ENCODE results near the gene LRRC43. TPM values are rescaled to one million over a fixed set of nuclear protein-coding genes. Genes with fewer than 3 reads are reported as not detected.

LRRC43 gene, protein sequence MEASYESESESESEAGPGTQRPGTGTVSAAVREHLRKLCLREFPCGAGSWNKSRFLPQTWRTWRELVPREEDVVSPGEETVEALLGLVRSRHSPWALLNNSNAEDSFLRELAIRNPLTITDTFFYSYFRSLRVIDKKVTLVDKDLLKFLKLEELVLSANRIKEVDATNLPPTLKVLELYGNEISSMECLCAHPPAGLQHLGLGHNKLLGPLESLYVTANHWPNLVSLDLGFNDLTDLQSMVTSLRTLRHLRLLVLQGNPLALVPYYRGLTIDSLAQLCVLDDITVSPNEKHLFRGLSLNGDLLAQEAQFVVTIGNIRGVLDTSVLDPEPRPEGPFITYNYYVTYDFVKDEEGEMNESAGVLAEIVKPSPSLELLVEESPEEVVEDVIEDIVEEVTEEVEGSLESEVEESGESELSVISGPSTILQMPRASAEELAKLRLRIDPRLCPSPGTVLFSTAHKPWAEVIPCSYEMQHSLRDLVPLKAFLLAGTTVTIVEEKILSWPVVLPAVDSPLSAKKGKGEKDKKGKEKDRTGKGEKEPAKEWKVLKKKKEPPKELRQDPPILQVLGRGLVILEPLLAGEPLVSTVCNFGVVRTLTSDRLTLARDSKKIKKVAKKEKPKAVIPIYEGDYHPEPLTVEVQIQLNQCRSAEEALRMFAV
- total RNA-seq: 0.86 TPM

GRCh38 chr12:122182887-122183587, at the start of gene LRRC43:
Gene LRRC43 (plus strand): TSS chr12:122183123. CDS start chr12:122183145, 22 bp downstream.
- DNase-seq (ENCODE audit: low spot score): no peak

DNA sequence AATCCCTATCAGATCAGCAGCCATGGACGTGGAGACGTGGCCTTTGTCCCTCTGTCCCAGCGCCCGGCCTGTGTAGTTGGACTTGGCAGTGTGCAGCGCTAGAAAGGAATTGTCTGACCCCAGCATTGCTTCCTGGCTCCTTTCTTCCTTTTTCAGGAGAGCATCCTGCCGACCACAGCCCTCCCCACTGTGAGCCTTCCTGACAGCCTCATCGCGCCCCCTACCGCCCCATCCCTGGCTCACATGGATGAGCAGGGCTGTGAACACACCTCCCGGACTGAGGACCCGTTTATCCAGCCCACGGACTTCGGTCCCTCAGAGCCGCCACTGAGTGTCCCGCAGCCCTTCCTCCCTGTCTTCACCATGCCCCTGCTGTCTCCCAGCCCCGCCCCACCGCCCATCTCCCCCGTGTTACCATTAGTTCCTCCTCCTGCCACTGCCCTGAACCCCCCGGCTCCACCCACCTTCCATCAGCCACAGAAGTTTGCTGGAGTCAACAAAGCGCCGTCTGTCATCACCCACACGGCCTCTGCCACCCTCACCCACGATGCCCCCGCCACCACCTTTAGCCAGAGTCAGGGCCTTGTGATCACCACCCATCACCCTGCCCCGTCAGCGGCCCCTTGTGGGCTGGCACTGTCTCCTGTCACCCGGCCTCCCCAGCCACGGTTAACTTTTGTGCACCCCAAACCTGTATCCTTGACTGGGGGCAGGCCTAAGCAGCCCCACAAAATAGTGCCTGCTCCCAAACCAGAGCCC, 49.6 kb upstream of the LRRC43 start:
- DNase-seq (ENCODE audit: low spot score): no peak

GRCh38 chr12:122135437-122136031, 47.4 kb upstream of the LRRC43 start:
- DNase-seq (ENCODE audit: low spot score): no peak

DNA sequence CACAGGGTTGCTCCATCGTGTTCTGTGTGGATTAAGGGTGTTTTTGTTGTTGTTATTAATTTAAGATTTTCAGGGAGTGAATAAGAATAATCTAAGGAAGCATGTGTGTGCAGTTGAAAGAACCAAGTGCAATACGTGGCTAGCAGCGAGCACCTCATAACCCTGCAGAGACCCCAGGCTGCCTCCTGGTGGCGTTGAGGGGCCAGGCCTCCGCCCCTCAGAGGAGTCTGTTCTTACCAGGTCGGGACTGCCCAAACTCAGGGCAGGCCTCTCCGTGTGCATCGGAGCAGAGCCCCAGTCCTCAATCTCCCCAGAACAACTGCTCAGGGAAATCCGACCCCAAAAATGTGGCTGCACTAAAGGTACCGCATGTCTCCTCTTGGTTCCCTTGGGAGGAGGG, 45.7 kb upstream of the LRRC43 start:
- DNase-seq (ENCODE audit: low spot score): no peak

DNA sequence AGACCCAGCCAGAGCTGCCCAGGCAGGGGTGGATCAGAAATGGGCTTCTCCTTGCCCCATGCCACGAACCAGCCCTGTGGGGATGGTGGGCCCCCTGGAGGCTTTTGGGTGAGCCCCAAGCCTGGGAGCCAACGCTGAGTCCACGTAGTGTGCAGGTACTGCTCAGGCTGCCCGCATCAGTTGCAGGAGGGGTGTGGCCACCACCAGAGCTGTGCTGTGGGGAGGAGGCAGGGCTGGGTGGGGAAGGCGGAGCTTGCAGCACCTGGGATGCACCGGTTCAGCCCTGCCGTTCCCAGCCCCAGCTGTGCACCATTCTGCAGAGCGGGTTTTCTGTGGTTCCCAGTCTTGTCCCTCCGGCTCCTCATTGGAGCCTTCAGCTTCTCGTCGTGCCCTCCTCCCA, 45.2 kb upstream of the LRRC43 start:
- DNase-seq (ENCODE audit: low spot score): no peak

GRCh38 chr12:122138181-122138580, 44.7 kb upstream of the LRRC43 start:
- DNase-seq (ENCODE audit: low spot score): no peak

DNA sequence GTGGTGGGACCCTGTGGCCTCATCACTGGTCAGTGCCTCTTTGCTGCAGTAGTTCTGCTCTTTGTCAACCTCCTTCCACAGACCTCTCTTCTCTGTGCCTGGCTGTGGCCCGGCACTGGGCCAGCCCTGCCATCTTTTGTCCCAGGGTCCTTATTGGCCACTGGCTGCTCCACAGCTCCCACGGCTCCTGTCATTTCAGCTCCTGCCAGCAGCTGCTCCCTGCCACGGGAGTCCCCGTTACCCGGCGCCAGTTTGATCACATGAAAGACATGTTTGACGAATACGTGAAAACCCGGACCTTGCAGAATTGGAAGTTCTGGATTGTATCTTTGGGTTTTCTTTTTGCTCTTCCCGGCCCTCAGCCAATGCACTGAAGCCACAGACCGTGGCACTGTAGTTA, 44.3 kb upstream of the LRRC43 start:
- DNase-seq (ENCODE audit: low spot score): no peak

DNA sequence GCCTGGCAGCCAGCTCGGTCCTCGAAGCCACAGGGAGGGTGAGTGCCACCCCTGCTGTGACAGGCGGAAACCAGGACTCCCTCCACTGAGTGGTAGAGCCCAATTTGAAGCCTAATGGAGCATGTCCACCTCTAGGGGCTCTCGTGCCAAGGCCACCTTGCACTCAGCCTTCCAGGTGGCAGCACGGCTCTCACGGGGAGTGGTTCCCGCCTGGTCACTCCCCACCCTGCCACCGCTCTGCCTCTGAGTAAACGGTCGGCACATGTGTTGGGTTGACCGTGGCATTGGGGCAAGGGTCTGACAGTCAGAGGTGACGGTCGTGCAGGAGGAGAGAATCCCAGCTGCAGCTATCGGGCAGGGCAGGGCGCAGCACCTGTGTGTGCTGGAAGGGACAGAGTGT, 43.7 kb upstream of the LRRC43 start:
- DNase-seq (ENCODE audit: low spot score): no peak

DNA sequence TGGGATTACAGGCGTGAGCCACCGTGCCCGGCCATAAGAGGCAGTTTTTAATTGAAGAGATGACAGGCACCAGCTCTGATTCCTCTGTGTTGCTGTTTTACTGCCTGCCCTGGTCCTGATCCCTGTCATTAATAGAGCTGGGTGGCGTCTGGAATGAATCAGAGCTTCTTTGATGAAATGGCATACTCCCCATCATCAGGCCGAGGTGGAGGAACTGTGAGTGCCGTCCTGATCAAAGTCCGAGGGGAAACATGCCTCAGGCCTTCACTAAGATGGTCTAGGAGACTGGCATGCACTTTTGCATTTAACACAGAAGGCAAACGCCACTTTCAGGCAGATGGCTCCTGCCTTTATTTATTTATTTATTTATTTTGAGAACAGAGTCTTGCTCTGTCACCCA, 43.0 kb upstream of the LRRC43 start:
- no peak for DNase-seq (ENCODE audit: low spot score)

DNA sequence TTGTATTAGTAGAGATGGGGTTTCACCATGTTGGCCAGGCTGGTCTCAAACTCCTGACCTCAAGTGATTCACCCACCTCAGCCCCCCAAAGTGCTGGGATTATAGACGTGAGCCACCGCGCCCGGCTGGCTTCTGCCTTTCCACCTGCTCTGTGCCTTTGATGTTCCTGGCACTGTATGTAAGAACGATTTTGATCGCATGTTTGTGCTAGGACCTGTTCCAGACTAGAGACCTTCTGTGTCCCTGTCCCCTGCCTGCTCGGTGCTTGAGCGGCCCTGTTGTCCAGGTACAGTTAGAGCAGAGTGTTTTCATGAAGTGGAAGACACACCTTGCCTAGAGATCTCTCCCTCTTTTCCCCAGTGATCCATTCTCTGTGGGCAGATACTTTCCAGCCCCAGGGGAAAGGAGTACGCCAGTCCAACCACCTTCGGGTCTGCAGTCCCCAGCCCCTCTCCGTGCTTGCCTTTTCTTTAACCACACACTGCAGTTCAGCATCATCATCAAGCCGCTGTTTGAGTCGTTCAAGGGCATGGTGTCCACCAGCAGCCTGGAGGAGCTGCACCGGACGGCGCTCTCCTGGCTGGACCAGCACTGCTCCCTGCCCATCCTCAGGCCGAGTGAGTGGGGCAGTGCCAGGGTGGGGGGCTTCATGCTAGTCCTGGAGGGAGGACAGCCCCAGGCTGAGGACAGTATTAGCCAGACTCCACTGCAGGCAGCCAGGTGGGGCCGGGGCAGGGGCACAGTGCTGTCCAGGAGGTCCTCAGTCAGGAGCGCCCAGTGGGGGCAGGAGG, 42.3 kb upstream of the LRRC43 start:
- DNase-seq (ENCODE audit: low spot score): no peak

DNA sequence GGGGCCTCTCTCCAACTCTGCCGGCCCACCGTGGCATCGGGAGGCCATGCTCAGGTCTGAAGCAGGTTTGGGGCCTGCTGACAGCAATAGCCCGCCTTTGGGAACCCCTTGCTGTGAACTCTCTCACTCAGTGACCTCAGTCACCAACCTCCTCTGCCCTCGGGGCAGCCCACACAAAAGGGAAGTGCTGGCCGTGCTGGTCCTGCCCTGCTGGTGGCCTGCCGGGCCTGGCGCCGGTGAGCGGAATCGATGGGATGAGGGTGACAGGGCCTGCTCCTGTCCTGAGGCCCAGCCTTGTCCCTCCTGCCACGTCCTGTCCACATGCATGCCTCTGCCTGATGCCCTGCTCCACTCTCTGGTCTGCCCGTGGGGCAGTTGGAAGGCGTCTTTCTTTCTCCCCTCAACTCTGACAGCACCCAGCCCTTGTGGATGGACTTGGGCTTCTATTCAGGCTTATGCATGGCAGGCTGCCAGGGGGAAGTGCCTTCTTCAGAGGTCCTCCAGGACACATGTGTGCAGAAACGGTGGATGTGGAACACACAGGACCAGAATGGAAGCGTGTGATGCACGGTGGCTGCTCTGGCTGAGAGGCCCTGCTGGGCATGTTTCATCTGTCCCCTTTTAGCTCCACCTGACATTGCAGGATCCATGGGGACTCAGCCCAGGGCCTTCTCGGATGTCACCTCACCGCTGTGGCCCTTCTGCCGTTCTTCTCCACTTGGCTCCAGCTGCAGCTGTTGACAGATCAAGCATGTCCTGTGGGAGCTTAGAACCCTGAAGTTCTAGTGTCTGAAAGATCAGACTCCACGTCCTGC, 40.8 kb upstream of the LRRC43 start:
- DNase-seq (ENCODE audit: low spot score): no peak

DNA sequence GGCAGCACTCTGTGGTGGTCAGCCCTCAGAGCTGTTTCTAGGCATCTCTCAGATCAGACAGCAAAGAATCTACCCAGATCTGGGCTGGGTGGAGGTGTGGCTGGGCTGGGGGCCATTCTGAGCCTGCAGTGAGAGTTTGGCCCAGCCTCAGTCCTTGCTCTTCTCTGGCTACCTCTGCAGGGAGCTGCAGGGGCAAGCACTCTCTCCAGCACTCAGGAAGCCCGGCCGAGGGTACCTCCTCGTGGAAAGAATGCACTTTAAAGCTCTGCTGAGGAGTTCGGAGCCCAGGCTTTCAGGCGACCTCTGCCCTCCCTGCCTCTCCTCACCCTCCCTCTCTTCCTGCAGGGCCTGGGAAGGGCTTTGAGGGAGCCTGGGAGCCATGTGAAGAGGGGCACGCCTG, 40.1 kb upstream of the LRRC43 start:
- no peak for DNase-seq (ENCODE audit: low spot score)

- no peak for DNase-seq (ENCODE audit: low spot score)
Measured at GRCh38 chr12:122144885-122145284, 38.0 kb upstream of the LRRC43 start.

- no peak for DNase-seq (ENCODE audit: low spot score)
Measured at GRCh38 chr12:122145505-122146330, 37.2 kb upstream of the LRRC43 start.

DNA sequence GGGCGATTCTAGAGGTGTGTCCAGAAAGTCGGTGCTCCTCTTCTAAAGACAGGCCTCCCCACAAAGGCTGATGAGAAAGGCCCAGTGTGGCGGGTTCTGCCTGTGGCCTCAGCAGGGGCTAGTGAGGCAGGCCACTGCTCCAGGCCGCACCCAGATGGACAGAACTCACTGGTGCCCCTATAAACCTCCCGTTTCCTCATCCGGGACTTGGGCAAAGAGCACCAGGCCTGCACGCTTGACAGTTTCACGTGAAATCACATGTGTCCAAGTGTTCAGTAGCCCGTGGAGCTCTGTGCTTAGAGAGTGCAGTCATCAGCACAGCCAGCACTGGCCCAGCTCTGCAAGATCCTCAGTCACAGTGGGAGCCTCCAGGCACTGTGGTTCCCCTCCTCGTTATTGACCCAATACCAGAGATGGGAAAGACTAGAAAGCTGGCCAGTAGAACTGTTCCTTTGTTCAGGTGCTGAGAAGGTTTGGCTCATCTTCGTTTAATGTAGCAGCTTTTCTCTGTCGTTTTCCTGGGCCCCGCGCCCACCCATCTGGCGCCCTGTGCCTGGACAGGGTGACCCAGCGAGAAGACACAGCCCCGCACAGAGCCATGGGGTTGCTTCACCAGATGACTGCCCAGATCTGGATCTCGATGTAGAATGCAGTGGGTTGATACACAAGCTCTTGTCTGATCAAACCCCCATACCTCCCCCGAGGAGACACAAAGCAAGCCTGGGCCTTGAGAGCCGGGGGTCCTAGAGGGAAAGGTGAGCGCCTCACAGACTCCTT, 35.2 kb upstream of the LRRC43 start:
- DNase-seq (ENCODE audit: low spot score): no peak

DNA sequence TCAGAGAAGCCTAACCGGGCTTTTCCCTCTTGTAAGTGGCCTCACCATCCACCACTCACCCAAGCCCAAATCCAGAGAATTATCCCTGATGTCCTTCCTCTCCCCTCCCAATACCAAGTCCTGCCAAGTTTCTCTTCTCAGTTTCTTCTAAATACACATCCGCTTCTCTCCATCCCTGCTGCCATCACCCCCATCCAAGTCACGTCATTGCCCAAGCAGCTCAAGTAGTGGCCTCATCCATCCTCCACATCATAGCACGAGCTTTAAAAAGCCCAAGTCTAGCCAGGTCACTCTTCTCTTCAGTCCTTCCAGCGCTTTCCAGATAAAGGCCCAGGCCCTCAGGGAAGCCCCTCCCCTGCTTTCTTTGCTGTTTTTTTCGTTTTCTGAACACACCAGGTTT, 34.3 kb upstream of the LRRC43 start:
- DNase-seq (ENCODE audit: low spot score): no peak

- no peak for DNase-seq (ENCODE audit: low spot score)
Measured at GRCh38 chr12:122150127-122150681, 32.7 kb upstream of the LRRC43 start.

DNA sequence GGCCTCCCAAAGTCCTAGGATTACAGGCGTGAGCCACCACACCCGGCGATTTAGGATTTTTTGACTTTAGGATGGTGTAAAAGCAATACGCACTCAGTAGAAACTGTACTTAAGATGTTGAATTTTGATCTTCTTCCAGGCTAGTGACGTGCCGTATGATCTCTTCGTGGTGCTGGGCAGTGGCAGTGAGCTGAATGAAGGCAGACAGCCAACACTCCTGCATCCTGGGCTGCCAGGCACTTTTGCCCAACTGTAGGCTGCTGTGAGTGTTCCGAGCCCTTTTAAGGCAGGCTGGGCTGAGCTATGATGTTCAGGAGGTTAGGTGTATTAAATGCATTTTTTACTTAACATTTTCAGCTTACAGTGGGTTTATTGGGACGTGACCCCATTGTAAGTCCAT, 30.2 kb upstream of the LRRC43 start:
- DNase-seq (ENCODE audit: low spot score): no peak

Measured in ureter (tissue), 1 donor.